Liver (tissue), 9 donors: Measurements from ENCODE around the gene COX19. TPM values are rescaled to one million over a fixed set of nuclear protein-coding genes. Genes with fewer than 3 reads are reported as not detected.

Source experiments
- DNase-seq: peaks from one replicate; pipeline ENCODE4 v3.0.0-alpha.2; 2017; ENCODE audit warnings: low spot score
- H3K27ac ChIP-seq, 2 donors: one replicate each; pipeline ENCODE4 v1.7.0; 2013; ENCODE audit warnings: inconsistent platforms in 2 of 2, low read length in 2 of 2, control low read depth in 1 of 2, low read depth in 1 of 2, mild to moderate bottlenecking in 1 of 2
- H3K27me3 ChIP-seq, 4 donors: one replicate each; pipeline versions ENCODE4 v1.6.1 to v1.7.0; 2013; ENCODE audit warnings: low read length in 3 of 4, inconsistent platforms in 1 of 4, mild to moderate bottlenecking in 1 of 4, moderate library complexity in 1 of 4; ENCODE audit not compliant: control insufficient read depth in 4 of 4, insufficient read depth in 4 of 4
- H3K36me3 ChIP-seq, 4 donors: one replicate each; pipeline versions ENCODE4 v1.6.1 to v1.7.0; 2013; ENCODE audit warnings: low read length in 3 of 4, mild to moderate bottlenecking in 3 of 4, low read depth in 1 of 4, moderate library complexity in 1 of 4; ENCODE audit not compliant: control insufficient read depth in 4 of 4, insufficient read depth in 3 of 4
- H3K4me1 ChIP-seq, 4 donors: one replicate each; pipeline versions ENCODE4 v1.6.1 to v1.7.0; 2013; ENCODE audit warnings: low read length in 3 of 4, mild to moderate bottlenecking in 3 of 4, moderate library complexity in 1 of 4; ENCODE audit not compliant: control insufficient read depth in 4 of 4, insufficient read depth in 4 of 4
- H3K4me3 ChIP-seq, 3 donors: one replicate each; pipeline versions ENCODE4 v1.6.1 to v1.7.0; 2013; ENCODE audit warnings: low read length in 3 of 3, control low read depth in 1 of 3, low read depth in 1 of 3, mild to moderate bottlenecking in 1 of 3
- H3K9ac ChIP-seq, 2 donors: one replicate each; pipeline ENCODE4 v1.7.0; 2013; ENCODE audit warnings: low read length in 2 of 2, mild to moderate bottlenecking in 2 of 2, moderate library complexity in 2 of 2, control low read depth in 1 of 2, low read depth in 1 of 2
- H3K9me3 ChIP-seq, 4 donors: one replicate each; pipeline versions ENCODE4 v1.6.1 to v1.7.0; 2013; ENCODE audit warnings: low read length in 3 of 4; ENCODE audit not compliant: control insufficient read depth in 4 of 4
- FOXA2 ChIP-seq: IDR thresholded peaks from 2 replicates; pipeline ENCODE4 v1.6.1; 2016; ENCODE audit warnings: antibody characterized with exemption
- HNF4A ChIP-seq, 2 donors: conservative IDR thresholded peaks; 2 replicates each; pipeline ENCODE4 v1.6.1; 2016; ENCODE audit warnings: antibody characterized with exemption in 2 of 2, mild to moderate bottlenecking in 2 of 2
- HNF4G ChIP-seq: IDR thresholded peaks from 2 replicates; pipeline ENCODE4 v1.6.1; 2016; ENCODE audit warnings: antibody characterized with exemption
- JUND ChIP-seq, 2 donors: IDR thresholded peaks; 2 replicates each; pipeline ENCODE4 v1.6.1; 2016; ENCODE audit warnings: antibody characterized with exemption in 2 of 2
- NR2F2 ChIP-seq: IDR thresholded peaks from 2 replicates; pipeline ENCODE4 v1.6.1; 2016; ENCODE audit warnings: antibody characterized with exemption
- TAF1 ChIP-seq: conservative IDR thresholded peaks from 2 replicates; pipeline ENCODE4 v1.6.1; 2016; ENCODE audit warnings: antibody characterized with exemption, mild to moderate bottlenecking
- YY1 ChIP-seq: IDR thresholded peaks from 2 replicates; pipeline ENCODE4 v1.6.1; 2016; ENCODE audit warnings: antibody characterized with exemption, mild to moderate bottlenecking
- WGBS: extraction: QIAGEN DNeasy Blood & Tissue Kit; methylation state at CpG from one replicate; pipeline ENCODE4 v1.1.7; 2013; 5-methylcytosine and 5-hydroxymethylcytosine counted together
- polyA plus RNA-seq, 2 donors: library from polyadenylated mRNA; stranded (reverse) in 1 of 2; unstranded in 1 of 2; fragments of 200-250 nt in 1 of 2; fragments of >200 nt in 1 of 2; fragmentation: Nextera tagmentation in 1 of 2; extraction: Ambion mirVana in 1 of 2; gene quantifications; one replicate each; pipeline versions ENCODE4 v1.2.1 to v1.2.3, GENCODE V29; 2013 to 2015
- total RNA-seq, 2 donors: library from RNA; depleted of rRNA; stranded (reverse); fragments of >200 nt; gene quantifications; one replicate each; pipeline ENCODE4 v1.2.3, GENCODE V29; 2014
- TF ChIP-seq, protein P1 (sequence below): IDR thresholded peaks from 2 replicates; pipeline ENCODE4 v1.6.1; 2016; ENCODE audit warnings: antibody characterized with exemption
- TF ChIP-seq, protein P2 (sequence below): fragments of 150-350 bp; IDR thresholded peaks from 2 replicates; pipeline ENCODE4 v1.5.1; 2017; ENCODE audit warnings: improper control_type of control experiment, low read depth, low read length; ENCODE audit not compliant: missing input control
- TF ChIP-seq, protein P3 (sequence below): IDR thresholded peaks from 2 replicates; pipeline ENCODE4 v1.6.1; 2016; ENCODE audit warnings: antibody characterized with exemption
- TF ChIP-seq, protein P4 (sequence below): IDR thresholded peaks from 2 replicates; pipeline ENCODE4 v1.6.1; 2016; ENCODE audit warnings: antibody characterized with exemption, mild to moderate bottlenecking
- donor health status: healthy.
- donor health status: healthy.
- donor health status: healthy.
- donor health status: healthy.
- donor health status: healthy.

COX19 gene
- total and polyA plus RNA-seq, 4 donors, result 2.2 to 9.8 (median 4.8) TPM

DNA sequence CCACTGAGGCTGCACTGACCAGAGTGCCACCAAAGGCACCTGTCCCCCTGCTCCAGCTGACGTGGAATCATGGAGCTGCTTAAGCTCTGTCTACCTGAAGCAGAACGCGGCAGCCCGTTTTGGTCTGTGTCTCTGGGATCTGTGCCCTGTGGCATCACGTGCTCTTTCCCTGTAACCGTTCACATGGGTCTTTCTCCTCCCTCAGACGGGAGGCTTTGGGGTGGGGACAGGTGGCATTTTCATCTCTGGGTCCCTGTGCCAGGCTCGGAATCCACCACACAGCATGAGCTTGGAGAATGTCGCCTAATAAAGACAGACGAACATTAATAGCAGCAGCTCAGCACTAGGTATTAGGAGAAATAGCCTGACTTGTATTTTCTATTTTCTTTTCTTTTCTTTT is 19.3 kb downstream of the COX19 start:
- Histone ChIP-seq H3K9me3 (no peaks in the 10 kb centered on the region), H3K36me3 (no peaks in the 10 kb centered on the region), H3K4me3 (no peak overlapping the region), H3K27me3 (peaks cover 0 to 4% (median 1%) of the 10 kb centered on the region in 4 donors), H3K9ac (no peak overlapping the region), H3K4me1 (peaks cover 0 to 8% (median 3%) of the 10 kb centered on the region in 4 donors), H3K27ac (no peak overlapping the region)
- DNase-seq, result no peak
- 89% methylated on average over 10 of the region's 10 CpGs for WGBS
- TF ChIP-seq YY1 (no peak), FOXA2 (no peak), HNF4A (conservative IDR thresholded peaks at IDR 0.05) (no peak), HNF4G (no peak), JUND (IDR thresholded peaks at IDR 0.05) (no peak)
- TF ChIP-seq, protein P1, sequence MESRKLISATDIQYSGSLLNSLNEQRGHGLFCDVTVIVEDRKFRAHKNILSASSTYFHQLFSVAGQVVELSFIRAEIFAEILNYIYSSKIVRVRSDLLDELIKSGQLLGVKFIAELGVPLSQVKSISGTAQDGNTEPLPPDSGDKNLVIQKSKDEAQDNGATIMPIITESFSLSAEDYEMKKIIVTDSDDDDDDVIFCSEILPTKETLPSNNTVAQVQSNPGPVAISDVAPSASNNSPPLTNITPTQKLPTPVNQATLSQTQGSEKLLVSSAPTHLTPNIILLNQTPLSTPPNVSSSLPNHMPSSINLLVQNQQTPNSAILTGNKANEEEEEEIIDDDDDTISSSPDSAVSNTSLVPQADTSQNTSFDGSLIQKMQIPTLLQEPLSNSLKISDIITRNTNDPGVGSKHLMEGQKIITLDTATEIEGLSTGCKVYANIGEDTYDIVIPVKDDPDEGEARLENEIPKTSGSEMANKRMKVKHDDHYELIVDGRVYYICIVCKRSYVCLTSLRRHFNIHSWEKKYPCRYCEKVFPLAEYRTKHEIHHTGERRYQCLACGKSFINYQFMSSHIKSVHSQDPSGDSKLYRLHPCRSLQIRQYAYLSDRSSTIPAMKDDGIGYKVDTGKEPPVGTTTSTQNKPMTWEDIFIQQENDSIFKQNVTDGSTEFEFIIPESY, result no peak

DNA sequence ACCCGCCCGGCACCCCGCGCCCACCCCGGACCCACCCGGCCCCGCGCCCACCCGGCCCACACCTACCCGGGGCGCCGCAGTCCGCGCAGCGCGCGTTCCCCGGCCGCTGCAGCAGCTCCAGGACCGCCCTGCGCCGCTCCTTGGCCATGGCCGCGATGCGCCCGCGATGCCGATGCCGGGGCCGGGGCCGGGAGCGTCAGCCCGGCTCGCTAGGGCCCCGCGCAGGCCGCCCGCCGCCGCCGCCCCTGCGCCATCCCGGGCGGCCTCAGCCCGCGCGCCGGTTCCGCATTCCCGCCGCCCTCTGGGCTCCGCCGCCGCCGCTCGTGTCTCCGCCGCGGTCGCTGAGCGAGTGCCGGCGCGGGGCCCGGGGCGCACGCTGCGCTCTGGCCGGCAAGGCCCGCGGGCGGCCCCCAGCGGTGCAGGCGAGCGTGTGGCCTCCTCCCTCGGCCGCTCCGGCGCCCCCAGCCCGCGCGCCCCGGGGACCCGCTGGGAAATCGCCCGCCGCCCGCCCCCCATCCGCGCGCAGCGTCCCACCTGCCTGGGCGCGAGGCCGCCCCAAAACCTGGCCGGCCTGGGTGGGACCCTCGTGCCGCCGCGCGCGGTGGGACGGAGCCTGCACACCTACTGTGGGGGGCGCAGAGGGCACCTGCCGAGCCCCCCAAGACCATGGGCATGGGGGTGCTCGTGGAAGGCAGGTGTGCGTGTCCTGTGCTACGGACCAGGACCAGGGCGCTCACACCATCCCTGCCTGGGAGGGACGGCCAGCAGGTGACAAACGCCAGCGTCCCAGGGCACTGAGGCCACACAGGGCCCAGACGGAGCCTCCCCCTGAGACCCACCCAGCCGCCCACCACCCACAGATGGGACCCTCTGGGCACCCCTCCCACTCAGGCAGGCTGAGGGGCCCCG is 20.8 kb downstream of the COX19 start, which contains the start of gene ADAP1:
Gene ADAP1 (minus strand): TSS at position 351 of the 909 bp plus-strand sequence. CDS start 203 bp downstream, at position 148.
- H3K9me3 ChIP-seq, result no peaks in the 10 kb centered on the region
- H3K36me3 ChIP-seq, result no peaks in the 10 kb centered on the region
- no peak within 1 kb of the TSS for H3K27ac ChIP-seq
- 10% methylated on average over 115 of the region's 115 CpGs for WGBS
- H3K4me3 ChIP-seq, result peak within 1 kb of the TSS in 1 of 3 donors; percentile 71
- no peak within 1 kb of the TSS for H3K9ac ChIP-seq
- peaks cover 0 to 4% (median 1%) of the 10 kb centered on the region in 4 donors for H3K27me3 ChIP-seq
- peaks cover 0 to 8% (median 3%) of the 10 kb centered on the region in 4 donors for H3K4me1 ChIP-seq
- no peak for DNase-seq
- TF ChIP-seq, protein P2, sequence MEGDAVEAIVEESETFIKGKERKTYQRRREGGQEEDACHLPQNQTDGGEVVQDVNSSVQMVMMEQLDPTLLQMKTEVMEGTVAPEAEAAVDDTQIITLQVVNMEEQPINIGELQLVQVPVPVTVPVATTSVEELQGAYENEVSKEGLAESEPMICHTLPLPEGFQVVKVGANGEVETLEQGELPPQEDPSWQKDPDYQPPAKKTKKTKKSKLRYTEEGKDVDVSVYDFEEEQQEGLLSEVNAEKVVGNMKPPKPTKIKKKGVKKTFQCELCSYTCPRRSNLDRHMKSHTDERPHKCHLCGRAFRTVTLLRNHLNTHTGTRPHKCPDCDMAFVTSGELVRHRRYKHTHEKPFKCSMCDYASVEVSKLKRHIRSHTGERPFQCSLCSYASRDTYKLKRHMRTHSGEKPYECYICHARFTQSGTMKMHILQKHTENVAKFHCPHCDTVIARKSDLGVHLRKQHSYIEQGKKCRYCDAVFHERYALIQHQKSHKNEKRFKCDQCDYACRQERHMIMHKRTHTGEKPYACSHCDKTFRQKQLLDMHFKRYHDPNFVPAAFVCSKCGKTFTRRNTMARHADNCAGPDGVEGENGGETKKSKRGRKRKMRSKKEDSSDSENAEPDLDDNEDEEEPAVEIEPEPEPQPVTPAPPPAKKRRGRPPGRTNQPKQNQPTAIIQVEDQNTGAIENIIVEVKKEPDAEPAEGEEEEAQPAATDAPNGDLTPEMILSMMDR, result peak; percentile 9
- no peak for TF ChIP-seq HNF4G
- TF ChIP-seq, protein P1, result no peak
- TF ChIP-seq, protein P3, sequence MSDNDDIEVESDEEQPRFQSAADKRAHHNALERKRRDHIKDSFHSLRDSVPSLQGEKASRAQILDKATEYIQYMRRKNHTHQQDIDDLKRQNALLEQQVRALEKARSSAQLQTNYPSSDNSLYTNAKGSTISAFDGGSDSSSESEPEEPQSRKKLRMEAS, result no peak
- TF ChIP-seq NR2F2, result no peak
- TF ChIP-seq HNF4A (conservative IDR thresholded peaks at IDR 0.05), result no peak
- TF ChIP-seq, protein P4, sequence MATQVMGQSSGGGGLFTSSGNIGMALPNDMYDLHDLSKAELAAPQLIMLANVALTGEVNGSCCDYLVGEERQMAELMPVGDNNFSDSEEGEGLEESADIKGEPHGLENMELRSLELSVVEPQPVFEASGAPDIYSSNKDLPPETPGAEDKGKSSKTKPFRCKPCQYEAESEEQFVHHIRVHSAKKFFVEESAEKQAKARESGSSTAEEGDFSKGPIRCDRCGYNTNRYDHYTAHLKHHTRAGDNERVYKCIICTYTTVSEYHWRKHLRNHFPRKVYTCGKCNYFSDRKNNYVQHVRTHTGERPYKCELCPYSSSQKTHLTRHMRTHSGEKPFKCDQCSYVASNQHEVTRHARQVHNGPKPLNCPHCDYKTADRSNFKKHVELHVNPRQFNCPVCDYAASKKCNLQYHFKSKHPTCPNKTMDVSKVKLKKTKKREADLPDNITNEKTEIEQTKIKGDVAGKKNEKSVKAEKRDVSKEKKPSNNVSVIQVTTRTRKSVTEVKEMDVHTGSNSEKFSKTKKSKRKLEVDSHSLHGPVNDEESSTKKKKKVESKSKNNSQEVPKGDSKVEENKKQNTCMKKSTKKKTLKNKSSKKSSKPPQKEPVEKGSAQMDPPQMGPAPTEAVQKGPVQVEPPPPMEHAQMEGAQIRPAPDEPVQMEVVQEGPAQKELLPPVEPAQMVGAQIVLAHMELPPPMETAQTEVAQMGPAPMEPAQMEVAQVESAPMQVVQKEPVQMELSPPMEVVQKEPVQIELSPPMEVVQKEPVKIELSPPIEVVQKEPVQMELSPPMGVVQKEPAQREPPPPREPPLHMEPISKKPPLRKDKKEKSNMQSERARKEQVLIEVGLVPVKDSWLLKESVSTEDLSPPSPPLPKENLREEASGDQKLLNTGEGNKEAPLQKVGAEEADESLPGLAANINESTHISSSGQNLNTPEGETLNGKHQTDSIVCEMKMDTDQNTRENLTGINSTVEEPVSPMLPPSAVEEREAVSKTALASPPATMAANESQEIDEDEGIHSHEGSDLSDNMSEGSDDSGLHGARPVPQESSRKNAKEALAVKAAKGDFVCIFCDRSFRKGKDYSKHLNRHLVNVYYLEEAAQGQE, result no peak
- TF ChIP-seq TAF1, result no peak
